CD8-positive, alpha-beta memory T cell (primary cell): ENCODE data around the gene KCNJ4. TPM values are rescaled to one million over a fixed set of nuclear protein-coding genes. Genes with fewer than 3 reads are reported as not detected.

Experiments
- CTCF ChIA-PET: fragments of 350-600 bp; sonication (Branson Sonifier 250); formaldehyde crosslinking; loops from one replicate; lab custom pipeline; 2021; ENCODE audit warnings: antibody characterized with exemption; lab: Charles Lee
- POLR2A ChIA-PET: fragments of 350-600 bp; sonication (Branson Sonifier 250); formaldehyde crosslinking; loops from one replicate; lab custom pipeline; 2021; ENCODE audit warnings: antibody characterized with exemption; lab: Charles Lee
- DNase-seq, 5 donors: peaks; one replicate each; pipeline versions ENCODE4 v3.0.0 to v3.0.0-alpha.2; 2020 to 2022; ENCODE audit warnings: mixed read lengths in 1 of 5
- H3K27ac ChIP-seq: one replicate; pipeline ENCODE4 v1.7.0; 2013; ENCODE audit warnings: low read depth, mild to moderate bottlenecking, low read length, moderate library complexity
- H3K27me3 ChIP-seq: 2 replicates; pipeline ENCODE4 v1.7.0; 2013; ENCODE audit warnings: low read length, mild to moderate bottlenecking; ENCODE audit not compliant: insufficient read depth, poor library complexity, severe bottlenecking
- H3K36me3 ChIP-seq: 2 replicates; pipeline ENCODE4 v1.7.0; 2013; ENCODE audit warnings: mild to moderate bottlenecking, low read length, moderate library complexity; ENCODE audit not compliant: insufficient read depth
- H3K4me1 ChIP-seq: 2 replicates; pipeline ENCODE4 v1.7.0; 2013; ENCODE audit warnings: mild to moderate bottlenecking, low read length, moderate library complexity; ENCODE audit not compliant: insufficient read depth
- H3K4me3 ChIP-seq: 2 replicates; pipeline ENCODE4 v1.7.0; 2013; ENCODE audit warnings: mild to moderate bottlenecking, low read length
- H3K9me3 ChIP-seq: 2 replicates; pipeline ENCODE4 v1.7.0; 2013; ENCODE audit warnings: mild to moderate bottlenecking, low read length
- H3K27ac Mint-ChIP-seq, 8 donors: one replicate each; pipeline ENCODE4 v1.8.0; 2020 to 2021; ENCODE audit warnings: mixed read lengths in 8 of 8, mild to moderate bottlenecking in 6 of 8, inconsistent platforms in 3 of 8, moderate library complexity in 3 of 8
- H3K27me3 Mint-ChIP-seq, 2 donors: one replicate each; pipeline ENCODE4 v1.8.0; 2020 to 2021; ENCODE audit warnings: mixed read lengths in 2 of 2, mild to moderate bottlenecking in 1 of 2, moderate library complexity in 1 of 2
- H3K36me3 Mint-ChIP-seq, 3 donors: one replicate each; pipeline ENCODE4 v1.8.0; 2020 to 2021; ENCODE audit warnings: mixed read lengths in 3 of 3, inconsistent platforms in 1 of 3, mild to moderate bottlenecking in 1 of 3
- H3K4me1 Mint-ChIP-seq, 3 donors: one replicate each; pipeline ENCODE4 v1.8.0; 2020 to 2021; ENCODE audit warnings: mixed read lengths in 3 of 3, inconsistent platforms in 1 of 3, mild to moderate bottlenecking in 1 of 3
- H3K4me3 Mint-ChIP-seq, 7 donors: one replicate each; pipeline ENCODE4 v1.8.0; 2020 to 2021; ENCODE audit warnings: mixed read lengths in 7 of 7, mild to moderate bottlenecking in 6 of 7, moderate library complexity in 4 of 7, inconsistent platforms in 2 of 7
- H3K9me3 Mint-ChIP-seq, 5 donors: one replicate each; pipeline ENCODE4 v1.8.0; 2020 to 2022; ENCODE audit warnings: mixed read lengths in 5 of 5, mild to moderate bottlenecking in 3 of 5, moderate library complexity in 2 of 5, inconsistent platforms in 1 of 5
- polyA plus RNA-seq: library from polyadenylated mRNA; unstranded; fragments of 300-500 nt; fragmentation: Illumina TruSeq; gene quantifications from one replicate; pipeline ENCODE4 v1.2.3, GENCODE V29; 2021
- total RNA-seq, 2 experiments: library from RNA; stranded (reverse); gene quantifications; one replicate each; pipeline ENCODE4 v1.2.3, GENCODE V29; 2021

The KCNJ4 gene
- total and polyA plus RNA-seq, 3 experiments from 2014 or later: not detected

GRCh38 chr22:38462960-38463784, 8.2 kb upstream of the KCNJ4 start:
- Histone ChIP-seq H3K27ac (peak overlapping the region; percentile 38), H3K36me3 (no peaks in the 10 kb centered on the region), H3K9me3 (no peaks in the 10 kb centered on the region), H3K4me3 (no peak overlapping the region), H3K27me3 (peaks cover 10% of the 10 kb centered on the region), H3K4me1 (no peaks in the 10 kb centered on the region)
- POLR2A ChIA-PET: no interaction called here
- no peak for DNase-seq
- Mint-ChIP-seq H3K9me3 (no peaks in the 10 kb centered on the region), H3K36me3 (no peaks in the 10 kb centered on the region), H3K4me1 (peaks cover 7 to 31% (median 10%) of the 10 kb centered on the region in 3 donors), H3K4me3 (no peak overlapping the region), H3K27me3 (peaks cover 35 to 60% of the 10 kb centered on the region in 2 donors), H3K27ac (peak overlapping the region in 1 of 8 donors; percentile 65)
- CTCF ChIA-PET: no interaction called here

GRCh38 chr22:38461414-38462081, 6.5 kb upstream of the KCNJ4 start:
- DNase-seq: peak; percentile 10 to 57 (median 28)
- H3K27ac ChIP-seq: no peak overlapping the region
- ChIA-PET POLR2A (no interaction called here), CTCF (interaction anchor here (0.6 kb wide), 1 partner anchor 41 kb away, joined by 3 read pairs; no protein-coding TSS in a partner anchor)
- Mint-ChIP-seq H3K4me1 (peaks cover 5 to 24% (median 12%) of the 10 kb centered on the region in 3 donors), H3K27me3 (peaks cover 47 to 66% of the 10 kb centered on the region in 2 donors), H3K9me3 (peaks cover 0 to 2% (median 0%) of the 10 kb centered on the region in 5 donors), H3K27ac (no peak overlapping the region), H3K36me3 (peaks cover 0 to 5% (median 0%) of the 10 kb centered on the region in 3 donors), H3K4me3 (peak overlapping the region in 2 of 7 donors; percentile 8 to 23)
- H3K27me3 ChIP-seq: peaks cover 16% of the 10 kb centered on the region
- no peaks in the 10 kb centered on the region for H3K4me1 ChIP-seq
- no peak overlapping the region for H3K4me3 ChIP-seq
- no peaks in the 10 kb centered on the region for H3K9me3 ChIP-seq
- H3K36me3 ChIP-seq: no peaks in the 10 kb centered on the region

GRCh38 chr22:38461057-38461413, 6.0 kb upstream of the KCNJ4 start:
- POLR2A ChIA-PET: interaction anchor here (0.5 kb wide), 1 partner anchor 297 kb away, joined by 3 read pairs; no protein-coding TSS in a partner anchor
- H3K36me3 ChIP-seq: no peaks in the 10 kb centered on the region

GRCh38 chr22:38460426-38460840, 5.4 kb upstream of the KCNJ4 start:
- H3K36me3 Mint-ChIP-seq: peaks cover 0 to 8% (median 0%) of the 10 kb centered on the region in 3 donors
- no peaks in the 10 kb centered on the region for H3K36me3 ChIP-seq
- no peak overlapping the region for H3K27ac ChIP-seq
- H3K9me3 ChIP-seq: no peaks in the 10 kb centered on the region
- peaks cover 8 to 29% (median 16%) of the 10 kb centered on the region in 3 donors for H3K4me1 Mint-ChIP-seq
- H3K4me1 ChIP-seq: no peaks in the 10 kb centered on the region
- H3K27me3 Mint-ChIP-seq: peaks cover 50 to 64% of the 10 kb centered on the region in 2 donors
- peak overlapping the region in 1 of 7 donors; percentile 20 for H3K4me3 Mint-ChIP-seq
- peaks cover 0 to 2% (median 0%) of the 10 kb centered on the region in 5 donors for H3K9me3 Mint-ChIP-seq
- POLR2A ChIA-PET: interaction anchor here (0.5 kb wide), 1 partner anchor 298 kb away, joined by 3 read pairs; no protein-coding TSS in a partner anchor
- CTCF ChIA-PET: no interaction called here
- no peak overlapping the region for H3K4me3 ChIP-seq
- H3K27ac Mint-ChIP-seq: peak overlapping the region in 2 of 8 donors; percentile 6 to 50
- peaks cover 22% of the 10 kb centered on the region for H3K27me3 ChIP-seq
- DNase-seq: no peak

More at GRCh38 chr22:38461057-38461413, 6.0 kb upstream of the KCNJ4 start:
- H3K4me1 Mint-ChIP-seq: peaks cover 8 to 29% (median 16%) of the 10 kb centered on the region in 3 donors
- no peak for DNase-seq
- Histone ChIP-seq H3K4me1 (no peaks in the 10 kb centered on the region), H3K27ac (no peak overlapping the region), H3K4me3 (no peak overlapping the region), H3K9me3 (no peaks in the 10 kb centered on the region), H3K27me3 (peaks cover 21% of the 10 kb centered on the region)
- CTCF ChIA-PET: no interaction called here
- no peak overlapping the region for H3K27ac Mint-ChIP-seq
- H3K4me3 Mint-ChIP-seq: peak overlapping the region in 2 of 7 donors; percentile 8 to 20
- peaks cover 50 to 65% of the 10 kb centered on the region in 2 donors for H3K27me3 Mint-ChIP-seq
- peaks cover 0 to 2% (median 0%) of the 10 kb centered on the region in 5 donors for H3K9me3 Mint-ChIP-seq
- peaks cover 0 to 8% (median 0%) of the 10 kb centered on the region in 3 donors for H3K36me3 Mint-ChIP-seq

GRCh38 chr22:38456841-38457699, 2.1 kb upstream of the KCNJ4 start:
- peak overlapping the region in 6 of 7 donors; percentile 64 to 78 (median 76) for H3K4me3 Mint-ChIP-seq
- DNase-seq: no peak
- no peaks in the 10 kb centered on the region for H3K36me3 ChIP-seq

GRCh38 chr22:38456272-38456835, 1.4 kb upstream of the KCNJ4 start:
- peaks cover 52 to 71% of the 10 kb centered on the region in 2 donors for H3K27me3 Mint-ChIP-seq
- H3K4me3 ChIP-seq: no peak overlapping the region
- peaks cover 0 to 2% (median 1%) of the 10 kb centered on the region in 5 donors for H3K9me3 Mint-ChIP-seq
- H3K27me3 ChIP-seq: peaks cover 30% of the 10 kb centered on the region
- peaks cover 11 to 27% (median 14%) of the 10 kb centered on the region in 3 donors for H3K4me1 Mint-ChIP-seq
- H3K4me3 Mint-ChIP-seq: peak overlapping the region; percentile 64 to 88 (median 75)
- ChIA-PET POLR2A (no interaction called here), CTCF (no interaction called here)
- no peaks in the 10 kb centered on the region for H3K4me1 ChIP-seq
- peaks cover 0 to 8% (median 0%) of the 10 kb centered on the region in 3 donors for H3K36me3 Mint-ChIP-seq
- H3K27ac Mint-ChIP-seq: peak overlapping the region in 4 of 8 donors; percentile 42 to 79 (median 63)
- no peak for DNase-seq
- no peak overlapping the region for H3K27ac ChIP-seq
- H3K36me3 ChIP-seq: no peaks in the 10 kb centered on the region
- no peaks in the 10 kb centered on the region for H3K9me3 ChIP-seq

More at GRCh38 chr22:38456841-38457699, 2.1 kb upstream of the KCNJ4 start:
- Mint-ChIP-seq H3K27ac (peak overlapping the region in 1 of 8 donors; percentile 42), H3K9me3 (peaks cover 0 to 2% (median 1%) of the 10 kb centered on the region in 5 donors), H3K27me3 (peaks cover 54 to 67% of the 10 kb centered on the region in 2 donors), H3K4me1 (peaks cover 11 to 34% (median 19%) of the 10 kb centered on the region in 3 donors), H3K36me3 (peaks cover 0 to 8% (median 0%) of the 10 kb centered on the region in 3 donors)
- POLR2A ChIA-PET: no interaction called here
- no peaks in the 10 kb centered on the region for H3K9me3 ChIP-seq
- H3K27me3 ChIP-seq: peaks cover 30% of the 10 kb centered on the region
- no peaks in the 10 kb centered on the region for H3K4me1 ChIP-seq
- CTCF ChIA-PET: no interaction called here
- H3K4me3 ChIP-seq: no peak overlapping the region
- H3K27ac ChIP-seq: no peak overlapping the region
